ENCODE measurements around the gene CCDC146.
"Not testable (repeated sequence)": the region's sequence is repeated elsewhere in the genome, so short reads cannot be mapped to it uniquely, and the experiment has no call there.

CCDC146 gene

DNA sequence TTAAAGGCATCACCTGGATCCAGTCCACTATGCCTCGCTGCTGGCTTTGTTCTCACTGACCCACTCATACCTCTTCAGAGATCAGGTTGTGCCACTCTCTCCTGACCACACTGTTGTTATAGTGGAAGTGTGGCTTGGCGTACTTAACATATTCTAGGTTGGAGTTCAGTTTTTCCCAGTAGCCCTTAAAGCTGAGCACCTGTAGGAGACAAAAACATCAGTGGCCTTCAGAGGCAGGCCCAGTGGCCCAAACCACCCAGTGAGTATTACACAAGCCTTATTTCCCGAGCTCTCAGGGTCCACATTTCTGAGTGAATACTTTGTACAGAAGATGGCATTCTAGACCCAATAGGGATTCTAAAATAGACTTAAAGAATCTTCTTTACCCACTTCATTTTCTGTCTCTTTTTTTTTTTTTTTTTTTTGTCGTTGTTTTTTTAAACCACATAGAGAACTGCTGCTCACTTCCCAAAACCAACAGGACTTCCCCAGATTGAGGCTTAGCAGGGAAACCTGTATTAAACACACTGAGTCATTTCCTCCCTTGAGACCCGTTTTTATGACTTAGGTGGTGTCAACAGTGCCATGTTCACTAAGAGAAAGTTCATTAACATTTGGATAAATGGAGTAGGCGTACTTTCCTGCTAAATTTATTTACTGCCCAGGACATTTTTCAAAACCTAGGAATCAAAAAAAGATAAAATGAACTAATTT, 207.9 kb downstream of the CCDC146 start:
- DNase-seq (ENCODE audit: low spot score), result no peak

DNA sequence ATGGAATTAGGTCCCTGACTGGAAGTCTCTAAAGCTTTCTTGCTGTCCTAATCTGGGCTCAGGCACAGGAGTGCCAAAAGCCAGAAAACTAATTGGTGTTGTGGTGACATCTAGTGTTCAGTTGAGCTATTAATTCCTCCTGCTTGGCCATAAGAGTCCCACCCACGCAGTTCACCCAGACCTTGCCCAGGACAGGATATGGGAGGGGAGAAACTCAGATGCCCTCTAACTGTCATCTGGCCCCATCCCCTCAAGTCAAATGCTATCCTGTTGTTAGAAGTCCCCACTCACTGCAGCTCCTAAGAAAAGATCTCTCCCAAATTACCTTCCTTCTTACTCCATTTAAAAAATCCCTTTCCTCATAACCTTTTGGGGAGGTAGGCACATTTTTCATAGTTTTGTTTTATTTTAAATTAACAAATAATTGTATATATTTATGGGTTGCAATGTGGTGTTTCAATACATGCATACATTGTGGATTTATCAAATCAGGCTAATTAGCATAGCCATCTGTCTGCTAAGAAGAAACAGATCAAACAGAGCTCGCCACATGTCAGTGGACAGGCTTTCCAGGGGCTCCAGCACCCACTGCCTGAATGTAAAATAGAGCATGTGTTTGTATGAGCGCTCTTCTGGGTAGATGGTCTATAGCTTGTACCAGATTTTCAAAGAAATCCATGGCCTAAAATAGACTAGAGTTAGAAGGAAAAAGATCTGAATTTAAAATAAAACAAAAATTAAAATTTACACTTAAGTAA, 209.7 kb downstream of the CCDC146 start:
- peak; percentile 89 for DNase-seq (ENCODE audit: low spot score)

DNA sequence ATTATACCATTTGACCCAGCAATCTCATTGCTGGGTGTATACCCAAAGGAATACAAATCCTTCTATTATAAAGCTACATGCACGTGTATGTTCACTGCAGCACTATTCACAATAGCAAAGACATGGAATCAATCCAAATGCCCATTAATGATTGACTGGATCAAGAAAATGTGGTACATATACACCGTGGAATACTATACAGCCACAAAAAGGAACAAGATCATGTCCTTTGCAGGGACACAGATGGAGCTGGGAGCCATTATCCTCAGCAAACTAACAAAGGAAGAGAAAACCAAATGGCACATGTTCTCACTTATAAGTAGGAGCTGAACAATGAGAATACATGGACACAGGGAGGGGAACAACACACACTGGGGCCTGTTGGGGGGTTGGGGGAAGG, 211.6 kb downstream of the CCDC146 start:
- DNase-seq (ENCODE audit: low spot score), result not testable (repeated sequence)

DNA sequence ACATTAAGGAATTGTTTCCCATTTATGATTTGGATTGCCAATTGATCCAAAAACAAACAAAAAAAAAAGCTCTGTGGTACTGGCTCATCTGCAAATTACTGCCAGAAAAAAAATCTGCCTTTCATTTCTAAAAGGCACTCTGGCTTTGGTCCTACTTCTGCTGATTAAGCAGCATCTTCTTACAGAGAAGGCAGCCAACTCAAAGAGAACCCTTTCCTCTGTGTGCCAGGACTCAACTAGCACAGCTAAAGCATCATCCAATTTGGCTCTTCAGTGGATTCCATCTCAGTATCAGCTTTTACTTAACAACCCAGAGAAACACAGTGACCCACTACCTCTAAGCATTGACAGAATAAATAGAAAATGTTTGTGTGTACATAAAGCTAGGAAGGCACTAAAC, 213.2 kb downstream of the CCDC146 start:
- DNase-seq (ENCODE audit: low spot score), result no peak

- DNase-seq (ENCODE audit: low spot score), result no peak
Observed at GRCh38 chr7:77337456-77337990, 215.1 kb downstream of the CCDC146 start.

- DNase-seq (ENCODE audit: low spot score), result no peak
Observed at GRCh38 chr7:77338260-77338659, 215.8 kb downstream of the CCDC146 start.

DNA sequence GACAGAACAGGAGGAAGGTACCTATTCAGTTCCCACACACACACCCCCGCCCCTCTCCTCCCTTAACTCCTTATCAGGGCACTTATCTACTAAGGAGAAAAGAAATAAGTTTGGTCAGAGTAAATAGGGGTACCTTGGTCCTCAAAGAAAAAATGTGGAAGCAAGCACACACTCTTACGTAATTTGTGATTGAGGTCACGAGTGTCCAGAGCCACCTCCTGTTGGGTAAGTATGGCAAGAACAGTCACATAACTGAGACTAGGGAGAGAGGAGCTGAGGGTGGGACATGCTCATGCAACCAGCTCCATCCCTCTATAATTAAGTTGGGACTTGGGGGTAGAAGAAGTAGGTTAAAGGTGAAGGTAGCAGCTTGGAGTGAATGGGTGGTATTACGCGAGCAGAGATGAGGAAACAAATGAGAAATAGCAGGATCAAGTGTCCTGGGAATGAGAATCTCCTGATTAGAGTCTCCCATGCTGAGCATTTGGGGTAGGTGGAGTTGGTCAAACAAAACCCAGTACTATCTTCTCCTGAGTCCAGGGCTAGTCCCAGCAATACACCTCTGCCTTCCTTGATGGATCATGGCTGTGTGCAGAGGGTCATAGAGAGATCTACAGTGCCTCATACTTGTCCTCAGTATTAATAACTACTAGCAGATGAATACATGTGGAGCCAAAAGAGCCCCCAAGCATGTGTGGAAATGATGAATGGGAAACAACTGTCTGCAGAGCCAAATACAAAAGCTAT, 216.6 kb downstream of the CCDC146 start:
- DNase-seq (ENCODE audit: low spot score), result no peak

GRCh38 chr7:77339726-77340125, 217.3 kb downstream of the CCDC146 start:
- DNase-seq (ENCODE audit: low spot score), result no peak
